MV-4-11 (cell line): Measurements from ENCODE around the gene GPR153.

Experiments used
- DNase-seq: peaks from one replicate; lab custom pipeline; 2025; lab: John Stamatoyannopoulos, UW

GPR153 gene

GRCh38 chr1:6286266-6286665 is 25.4 kb upstream of the GPR153 start:
- no peak for DNase-seq

GRCh38 chr1:6285336-6285735 is 24.4 kb upstream of the GPR153 start:
- no peak for DNase-seq

- DNase-seq: no peak
Measured at GRCh38 chr1:6282577-6283270, 21.8 kb upstream of the GPR153 start.

- DNase-seq: no peak
Measured at GRCh38 chr1:6281511-6282402, 20.9 kb upstream of the GPR153 start.

GRCh38 chr1:6280761-6281451 is 20.0 kb upstream of the GPR153 start:
- DNase-seq: no peak

GRCh38 chr1:6279613-6280383 is 18.9 kb upstream of the GPR153 start:
- DNase-seq: no peak

GRCh38 chr1:6279066-6279465 is 18.2 kb upstream of the GPR153 start:
- DNase-seq: no peak

GRCh38 chr1:6278263-6278662 is 17.4 kb upstream of the GPR153 start:
- no peak for DNase-seq

- DNase-seq: no peak
Measured at GRCh38 chr1:6276811-6277555, 16.1 kb upstream of the GPR153 start.

- DNase-seq: no peak
Measured at GRCh38 chr1:6275826-6276782, 15.2 kb upstream of the GPR153 start.

GRCh38 chr1:6274622-6275139 is 13.8 kb upstream of the GPR153 start:
- no peak for DNase-seq

- DNase-seq: no peak
Measured at GRCh38 chr1:6274102-6274501, 13.2 kb upstream of the GPR153 start.

- DNase-seq: no peak
Measured at GRCh38 chr1:6273380-6273891, 12.5 kb upstream of the GPR153 start.

- DNase-seq: no peak
Measured at GRCh38 chr1:6272868-6273267, 12.0 kb upstream of the GPR153 start.

- DNase-seq: no peak
Measured at GRCh38 chr1:6272452-6272851, 11.6 kb upstream of the GPR153 start.

- DNase-seq: no peak
Measured at GRCh38 chr1:6271554-6271953, 10.7 kb upstream of the GPR153 start.

GRCh38 chr1:6271006-6271405 is 10.1 kb upstream of the GPR153 start:
- no peak for DNase-seq

GRCh38 chr1:6270401-6270800 is 9.5 kb upstream of the GPR153 start:
- DNase-seq: no peak

GRCh38 chr1:6269720-6270400 is 9.0 kb upstream of the GPR153 start:
- no peak for DNase-seq
